Fibroblast of pulmonary artery (primary cell): ENCODE data around the gene GNPNAT1.
"Not testable (repeated sequence)": the region's sequence is repeated elsewhere in the genome, so short reads cannot be mapped to it uniquely, and the experiment has no call there.

ENCODE experiments used
- DNase-seq: peaks from one replicate; pipeline ENCODE4 v3.0.0-alpha.2; 2010; ENCODE audit warnings: low read depth
- H3K4me3 ChIP-seq: replicated peaks from 2 replicates; pipeline ENCODE4 v1.5.1; 2011; ENCODE audit warnings: low read depth, mild to moderate bottlenecking, control low read depth, low read length, moderate library complexity
- CTCF ChIP-seq: IDR thresholded peaks from 2 replicates; pipeline ENCODE4 v1.5.1; 2011; ENCODE audit warnings: mild to moderate bottlenecking, control low read depth, low read length, inconsistent platforms; ENCODE audit errors: missing control alignments

Gene GNPNAT1

GRCh38 chr14:52778702-52779101, 12.7 kb downstream of the GNPNAT1 start:
- no peak for TF ChIP-seq CTCF
- no peak for DNase-seq
- H3K4me3 ChIP-seq = no peak overlapping the region

GRCh38 chr14:52776816-52777215, 14.6 kb downstream of the GNPNAT1 start:
- no peak overlapping the region for H3K4me3 ChIP-seq
- DNase-seq = no peak
- no peak for TF ChIP-seq CTCF

GRCh38 chr14:52769887-52770286, 21.5 kb downstream of the GNPNAT1 start:
- no peak for DNase-seq
- no peak overlapping the region for H3K4me3 ChIP-seq
- TF ChIP-seq CTCF = no peak

GRCh38 chr14:52767058-52767833, 24.2 kb downstream of the GNPNAT1 start:
- H3K4me3 ChIP-seq = no peak overlapping the region
- DNase-seq = no peak
- no peak for TF ChIP-seq CTCF

- H3K4me3 ChIP-seq, DNase-seq: not testable (repeated sequence)
Measured at GRCh38 chr14:52762923-52763322, 28.5 kb downstream of the GNPNAT1 start.

- no peak for DNase-seq
- TF ChIP-seq CTCF = no peak
- H3K4me3 ChIP-seq = no peak overlapping the region
Measured at GRCh38 chr14:52759145-52759544, 32.3 kb downstream of the GNPNAT1 start.

- H3K4me3 ChIP-seq = no peak overlapping the region
- DNase-seq = no peak
- no peak for TF ChIP-seq CTCF
Measured at GRCh38 chr14:52755607-52756316, 35.6 kb downstream of the GNPNAT1 start.
